Mesenchymal stem cell (in vitro differentiated cells and primary cell): ENCODE results near the gene BTD.

Experiments used
- DNase-seq: peaks from one replicate; pipeline ENCODE4 v3.0.0-alpha.2; 2013
- H2AFZ ChIP-seq: one replicate; pipeline ENCODE4 v1.6.1; 2013; ENCODE audit warnings: low read depth, mild to moderate bottlenecking, control low read depth, inconsistent platforms, low read length, moderate library complexity
- H2AK5ac ChIP-seq: 2 replicates; pipeline ENCODE4 v1.6.1; 2013; ENCODE audit warnings: low read length, moderate library complexity, mild to moderate bottlenecking, inconsistent platforms; ENCODE audit not compliant: severe bottlenecking
- H2BK120ac ChIP-seq: one replicate; pipeline ENCODE4 v1.6.1; 2013; ENCODE audit warnings: low read depth, mild to moderate bottlenecking, inconsistent platforms, low read length, moderate library complexity
- H2BK12ac ChIP-seq, 2 experiments: one replicate each; pipeline ENCODE4 v1.6.1; 2013; ENCODE audit warnings: inconsistent platforms in 2 of 2, low read length in 2 of 2, mild to moderate bottlenecking in 2 of 2, moderate library complexity in 2 of 2, control low read depth in 1 of 2
- H2BK15ac ChIP-seq: one replicate; pipeline ENCODE4 v1.6.1; 2013; ENCODE audit warnings: mild to moderate bottlenecking, low read depth, inconsistent platforms; ENCODE audit not compliant: poor library complexity, severe bottlenecking
- H2BK5ac ChIP-seq: 2 replicates; pipeline ENCODE4 v1.6.1; 2013; ENCODE audit warnings: low read depth, mild to moderate bottlenecking, low read length, control low read depth, inconsistent platforms; ENCODE audit not compliant: poor library complexity, severe bottlenecking
- H3K14ac ChIP-seq, 2 experiments: one replicate each; pipeline ENCODE4 v1.6.1; 2013; ENCODE audit warnings: inconsistent platforms in 2 of 2, low read length in 2 of 2, control low read depth in 1 of 2, mild to moderate bottlenecking in 1 of 2, moderate library complexity in 1 of 2
- H3K18ac ChIP-seq, 2 experiments: one replicate each; pipeline ENCODE4 v1.6.1; 2013; ENCODE audit warnings: inconsistent platforms in 2 of 2, low read length in 2 of 2, control low read depth in 1 of 2, low read depth in 1 of 2, mild to moderate bottlenecking in 1 of 2
- H3K23ac ChIP-seq, 2 experiments: one replicate each; pipeline ENCODE4 v1.6.1; 2013; ENCODE audit warnings: inconsistent platforms in 2 of 2, low read length in 2 of 2, mild to moderate bottlenecking in 2 of 2, moderate library complexity in 2 of 2, control low read depth in 1 of 2
- H3K27ac ChIP-seq: 2 replicates; pipeline ENCODE4 v1.5.1; 2013; ENCODE audit warnings: mild to moderate bottlenecking, moderate library complexity, low read length, control low read depth, inconsistent platforms; ENCODE audit not compliant: poor library complexity, severe bottlenecking
- H3K27me3 ChIP-seq, 2 experiments: 2 replicates each; pipeline versions ENCODE4 v1.6.1 to v1.7.0; 2013; ENCODE audit warnings: low read length in 2 of 2, mild to moderate bottlenecking in 2 of 2, moderate library complexity in 2 of 2, control low read depth in 1 of 2, inconsistent platforms in 1 of 2; ENCODE audit not compliant: control insufficient read depth in 1 of 2, insufficient read depth in 1 of 2
- H3K36me3 ChIP-seq, 2 experiments: 2 replicates each; pipeline versions ENCODE4 v1.6.1 to v1.7.0; 2013; ENCODE audit warnings: low read length in 2 of 2, control low read depth in 1 of 2, inconsistent platforms in 1 of 2, low read depth in 1 of 2, mild to moderate bottlenecking in 1 of 2; ENCODE audit not compliant: insufficient read depth in 2 of 2, control insufficient read depth in 1 of 2
- H3K4ac ChIP-seq, 2 experiments: one replicate each; pipeline ENCODE4 v1.6.1; 2013; ENCODE audit warnings: inconsistent platforms in 2 of 2, low read length in 2 of 2, mild to moderate bottlenecking in 2 of 2, moderate library complexity in 2 of 2, control low read depth in 1 of 2, low read depth in 1 of 2
- H3K4me1 ChIP-seq: 2 replicates; pipeline ENCODE4 v1.6.1; 2013; ENCODE audit warnings: low read depth, low read length, control low read depth; ENCODE audit not compliant: control insufficient read depth, insufficient read depth
- H3K4me2 ChIP-seq: 2 replicates; pipeline ENCODE4 v1.6.1; 2013; ENCODE audit warnings: low read length, mild to moderate bottlenecking, inconsistent platforms; ENCODE audit not compliant: poor library complexity, severe bottlenecking
- H3K4me3 ChIP-seq, 2 experiments: 2 replicates each; pipeline versions ENCODE4 v1.5.1 to v1.7.0; 2013; ENCODE audit warnings: low read length in 2 of 2, mild to moderate bottlenecking in 2 of 2, control low read depth in 1 of 2, low read depth in 1 of 2; ENCODE audit not compliant: insufficient read depth in 1 of 2
- H3K79me1 ChIP-seq: replicated peaks from 2 replicates; pipeline ENCODE4 v1.6.1; 2013; ENCODE audit warnings: mild to moderate bottlenecking, control low read depth, low read length, inconsistent platforms; ENCODE audit not compliant: poor library complexity, severe bottlenecking
- H3K9ac ChIP-seq: 2 replicates; pipeline ENCODE4 v1.7.0; 2013; ENCODE audit warnings: mild to moderate bottlenecking, low read length, moderate library complexity
- H3K9me3 ChIP-seq: 2 replicates; pipeline ENCODE4 v1.7.0; 2013; ENCODE audit warnings: mild to moderate bottlenecking, low read length; ENCODE audit not compliant: control insufficient read depth
- H4K8ac ChIP-seq: one replicate; pipeline ENCODE4 v1.6.1; 2013; ENCODE audit warnings: inconsistent platforms, mild to moderate bottlenecking, low read length, moderate library complexity
- H4K91ac ChIP-seq: one replicate; pipeline ENCODE4 v1.6.1; 2013; ENCODE audit warnings: mild to moderate bottlenecking, low read length, inconsistent platforms
- WGBS: methylation state at CpG from one replicate; pipeline ENCODE4 v1.1.7; 2013; ENCODE audit warnings: mixed read lengths; 5-methylcytosine and 5-hydroxymethylcytosine counted together

BTD gene

DNA sequence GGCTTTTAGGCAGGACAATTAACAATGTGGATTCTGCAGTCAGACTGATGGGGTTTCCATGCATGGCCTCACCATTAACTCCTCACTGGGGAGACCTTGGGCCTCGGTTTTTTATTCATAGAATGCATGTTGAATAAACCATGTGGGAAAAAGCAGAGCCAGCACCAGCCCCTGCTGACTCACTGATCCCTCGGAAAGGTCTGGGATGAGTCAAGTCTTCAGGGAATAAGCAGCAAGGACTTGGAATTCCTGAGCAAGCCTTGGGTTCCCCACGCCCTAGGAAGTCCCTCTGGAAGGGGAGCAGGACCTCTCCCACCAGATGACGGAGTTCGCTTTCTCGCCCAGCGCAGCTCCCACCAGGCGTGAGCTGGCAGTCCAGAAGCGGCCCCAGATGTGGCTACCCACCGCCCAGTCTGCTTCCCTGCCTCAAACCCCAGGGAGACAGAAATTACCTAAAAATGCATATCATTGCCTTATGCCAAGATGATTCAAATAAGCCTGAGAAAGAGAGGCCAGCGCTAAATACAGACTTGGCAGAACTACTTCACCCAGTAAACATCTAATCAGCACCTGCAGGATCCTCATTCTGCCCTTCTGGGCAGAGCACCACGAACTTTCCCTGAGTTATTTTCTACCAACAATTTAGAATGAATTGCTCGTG lies 45.4 kb downstream of the BTD start:
- no peak overlapping the region for H3K14ac ChIP-seq
- peak overlapping the region in 1 of 2 experiments; percentile 3 for H3K4me3 ChIP-seq
- peak overlapping the region; percentile 51 to 59 for H2BK12ac ChIP-seq
- peak overlapping the region; percentile 78 for H4K8ac ChIP-seq
- peak overlapping the region; percentile 81 for H3K9ac ChIP-seq
- peak; percentile 100 for DNase-seq
- H3K4ac ChIP-seq = peak overlapping the region in 1 of 2 experiments; percentile 74
- peaks cover 4% of the 10 kb centered on the region for H3K79me1 ChIP-seq
- H3K18ac ChIP-seq = peak overlapping the region; percentile 54 to 92
- under 1% methylated on average over 12 of the region's 13 CpGs for WGBS
- peak overlapping the region; percentile 41 for H3K4me2 ChIP-seq
- H2BK120ac ChIP-seq = peak overlapping the region; percentile 24
- no peaks in the 10 kb centered on the region for H3K9me3 ChIP-seq
- no peak overlapping the region for H2AFZ ChIP-seq
- no peak overlapping the region for H3K23ac ChIP-seq
- no peak overlapping the region for H2BK15ac ChIP-seq
- peak overlapping the region; percentile 95 for H3K27ac ChIP-seq
- H3K36me3 ChIP-seq = peaks cover 0 to 8% of the 10 kb centered on the region in 2 experiments
- peak overlapping the region; percentile 93 for H2BK5ac ChIP-seq
- H2AK5ac ChIP-seq = peak overlapping the region; percentile 47
- H3K4me1 ChIP-seq = peaks cover 17% of the 10 kb centered on the region
- H4K91ac ChIP-seq = peak overlapping the region; percentile 19
- H3K27me3 ChIP-seq = no peaks in the 10 kb centered on the region

GRCh38 chr3:15647611-15648167 lies 46.1 kb downstream of the BTD start:
- Histone ChIP-seq H3K4me3 (peak overlapping the region in 1 of 2 experiments; percentile 40), H2BK5ac (peak overlapping the region; percentile 97), H3K27me3 (no peaks in the 10 kb centered on the region), H2BK12ac (peak overlapping the region; percentile 94 to 98), H3K4me1 (peaks cover 17% of the 10 kb centered on the region), H3K27ac (peak overlapping the region; percentile 95), H3K23ac (peak overlapping the region in 1 of 2 experiments; percentile 67), H2BK120ac (peak overlapping the region; percentile 99), H4K91ac (peak overlapping the region; percentile 99), H3K9me3 (no peaks in the 10 kb centered on the region), H3K18ac (peak overlapping the region; percentile 92 to 99), H2BK15ac (peak overlapping the region; percentile 91), H3K4me2 (no peak overlapping the region), H2AFZ (no peak overlapping the region), H2AK5ac (peak overlapping the region; percentile 94), H3K4ac (peak overlapping the region; percentile 94 to 97), H3K79me1 (peaks cover 4% of the 10 kb centered on the region), H3K14ac (peak overlapping the region in 1 of 2 experiments; percentile 71), H3K9ac (peak overlapping the region; percentile 77), H3K36me3 (peaks cover 0 to 8% of the 10 kb centered on the region in 2 experiments), H4K8ac (peak overlapping the region; percentile 99)
- peak; percentile 95 for DNase-seq
- 0% methylated on average over 2 of the region's 4 CpGs for WGBS

GRCh38 chr3:15649341-15649740 lies 47.8 kb downstream of the BTD start:
- Histone ChIP-seq H4K91ac (peak overlapping the region; percentile 55), H2BK120ac (no peak overlapping the region), H3K9ac (no peak overlapping the region), H3K79me1 (peaks cover 4% of the 10 kb centered on the region), H2BK12ac (peak overlapping the region in 1 of 2 experiments; percentile 57), H2BK15ac (no peak overlapping the region), H2AK5ac (peak overlapping the region; percentile 37), H3K4me2 (no peak overlapping the region), H3K4me1 (peaks cover 17% of the 10 kb centered on the region), H3K4ac (no peak overlapping the region), H3K18ac (peak overlapping the region; percentile 6 to 61), H3K27me3 (no peaks in the 10 kb centered on the region), H3K4me3 (no peak overlapping the region), H3K9me3 (no peaks in the 10 kb centered on the region), H3K14ac (no peak overlapping the region), H3K27ac (no peak overlapping the region), H2BK5ac (no peak overlapping the region), H2AFZ (no peak overlapping the region), H3K23ac (no peak overlapping the region), H3K36me3 (peaks cover 0 to 6% of the 10 kb centered on the region in 2 experiments), H4K8ac (peak overlapping the region; percentile 27)
- 95% methylated on average over 3 of the region's 3 CpGs for WGBS
- no peak for DNase-seq

GRCh38 chr3:15649858-15650257 lies 48.3 kb downstream of the BTD start:
- H3K4me3 ChIP-seq = no peak overlapping the region
- no peak overlapping the region for H2BK12ac ChIP-seq
- H3K4ac ChIP-seq = no peak overlapping the region
- 100% methylated on average over 4 of the region's 5 CpGs for WGBS
- H3K27me3 ChIP-seq = no peaks in the 10 kb centered on the region
- no peak overlapping the region for H3K4me2 ChIP-seq
- H3K79me1 ChIP-seq = no peaks in the 10 kb centered on the region
- no peak overlapping the region for H4K8ac ChIP-seq
- H2AFZ ChIP-seq = no peak overlapping the region
- no peak overlapping the region for H2BK5ac ChIP-seq
- DNase-seq = no peak
- peaks cover under 1% of the 10 kb centered on the region for H3K9me3 ChIP-seq
- H3K9ac ChIP-seq = no peak overlapping the region
- H3K27ac ChIP-seq = no peak overlapping the region
- no peak overlapping the region for H3K18ac ChIP-seq
- peaks cover 17% of the 10 kb centered on the region for H3K4me1 ChIP-seq
- no peak overlapping the region for H3K14ac ChIP-seq
- no peak overlapping the region for H3K23ac ChIP-seq
- peaks cover 0 to under 1% of the 10 kb centered on the region in 2 experiments for H3K36me3 ChIP-seq
- H4K91ac ChIP-seq = no peak overlapping the region
- no peak overlapping the region for H2BK15ac ChIP-seq
- H2AK5ac ChIP-seq = no peak overlapping the region
- H2BK120ac ChIP-seq = no peak overlapping the region
